H4 (cell line): Measurements from ENCODE around the gene CACNA1E. TPM values are rescaled to one million over a fixed set of nuclear protein-coding genes. Genes with fewer than 3 reads are reported as not detected.
"Not testable (repeated sequence)": the region's sequence is repeated elsewhere in the genome, so short reads cannot be mapped to it uniquely, and the experiment has no call there.

Experiments used
- DNase-seq: peaks from one replicate; pipeline ENCODE4 v3.0.0-alpha.2; 2015; ENCODE audit warnings: low spot score
- total RNA-seq: library from RNA; depleted of rRNA; stranded (reverse); fragments of >200 nt; shearing (Covaris generic); gene quantifications from 2 replicates; pipeline ENCODE4 v1.2.3, GENCODE V29; 2014

The CACNA1E gene
- total RNA-seq, 1 experiment from 2014 or later: 0.10 TPM

- no peak for DNase-seq
These were observed 323.9 kb downstream of the CACNA1E start for GRCh38 chr1:181807251-181807650.

- DNase-seq: no peak
These were observed 326.8 kb downstream of the CACNA1E start for GRCh38 chr1:181809991-181810545.

GRCh38 chr1:181812208-181812607 lies 328.9 kb downstream of the CACNA1E start:
- DNase-seq: no peak

- no peak for DNase-seq
These were observed 329.9 kb downstream of the CACNA1E start for GRCh38 chr1:181813266-181813665.

- DNase-seq: no peak
These were observed 333.3 kb downstream of the CACNA1E start for GRCh38 chr1:181816608-181817007.

GRCh38 chr1:181817091-181817490 lies 333.8 kb downstream of the CACNA1E start:
- no peak for DNase-seq

GRCh38 chr1:181818459-181818858 lies 335.1 kb downstream of the CACNA1E start:
- DNase-seq: no peak

- no peak for DNase-seq
These were observed 335.6 kb downstream of the CACNA1E start for GRCh38 chr1:181818943-181819342.

GRCh38 chr1:181821701-181822100 lies 338.4 kb downstream of the CACNA1E start:
- DNase-seq: no peak

GRCh38 chr1:181832173-181832880 lies 349.0 kb downstream of the CACNA1E start:
- not testable (repeated sequence) for DNase-seq

- no peak for DNase-seq
These were observed 362.8 kb downstream of the CACNA1E start for GRCh38 chr1:181846001-181846645.

GRCh38 chr1:181846681-181847080 lies 363.4 kb downstream of the CACNA1E start:
- DNase-seq: no peak

- no peak for DNase-seq
These were observed 365.8 kb downstream of the CACNA1E start for GRCh38 chr1:181849071-181849470.

GRCh38 chr1:181854212-181854611 lies 370.9 kb downstream of the CACNA1E start:
- DNase-seq: not testable (repeated sequence)

- DNase-seq: no peak
These were observed 372.1 kb downstream of the CACNA1E start for GRCh38 chr1:181855380-181855779.
